Activated CD4-positive, alpha-beta T cell treated with anti-CD3 and anti-CD28 coated beads for 4 hours (primary cell): ENCODE measurements around the gene IL17C.
"Not testable (repeated sequence)": the region's sequence is repeated elsewhere in the genome, so short reads cannot be mapped to it uniquely, and the experiment has no call there.

Experiments
- DNase-seq, 2 donors: peaks; one replicate each; pipeline ENCODE4 v3.0.0-alpha.2; 2020

The IL17C gene

DNA sequence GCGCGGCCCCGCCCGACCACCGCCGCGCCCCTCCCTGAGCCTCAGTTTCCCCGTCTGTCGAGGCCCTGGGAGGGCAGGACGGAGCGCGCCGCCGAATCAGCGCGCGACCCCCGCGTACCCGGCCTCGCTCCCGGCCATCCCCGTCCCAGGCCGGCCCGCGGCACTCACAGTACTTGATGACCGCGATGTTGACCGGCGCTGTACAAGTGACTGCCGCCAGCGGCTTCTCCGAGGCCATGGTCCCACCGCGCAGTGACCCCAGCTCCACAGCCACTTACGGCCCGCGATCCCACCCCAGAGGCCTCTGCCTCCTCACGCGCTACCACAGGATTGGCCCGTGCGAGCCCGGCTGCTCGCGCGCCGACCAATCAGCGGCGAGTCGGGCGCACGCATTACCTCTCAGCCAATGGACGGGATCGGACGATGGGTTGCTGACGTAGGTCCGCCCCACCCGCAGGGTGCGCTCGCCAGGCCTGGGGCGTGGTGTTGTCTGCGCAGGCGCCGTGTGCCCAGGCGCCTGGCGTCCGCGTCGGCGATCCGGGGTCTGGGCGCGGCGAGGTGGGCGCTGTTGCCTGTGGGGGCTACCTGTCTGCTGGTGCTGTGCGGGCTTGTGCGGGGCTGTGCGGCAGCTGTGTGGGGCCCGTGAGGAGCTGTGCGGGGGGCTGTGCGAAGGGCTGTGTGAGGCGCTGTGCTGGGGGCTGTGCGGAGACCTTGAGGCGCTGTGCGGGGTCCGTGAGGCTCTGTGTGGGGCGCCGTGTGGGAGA is 24.7 kb downstream of the IL17C start, which contains the start of gene MVD:
MVD (minus strand) TSS at position 249 of the 764 bp plus-strand sequence; CDS start at position 238, 11 bp downstream.
- DNase-seq, result peak; percentile 94

DNA sequence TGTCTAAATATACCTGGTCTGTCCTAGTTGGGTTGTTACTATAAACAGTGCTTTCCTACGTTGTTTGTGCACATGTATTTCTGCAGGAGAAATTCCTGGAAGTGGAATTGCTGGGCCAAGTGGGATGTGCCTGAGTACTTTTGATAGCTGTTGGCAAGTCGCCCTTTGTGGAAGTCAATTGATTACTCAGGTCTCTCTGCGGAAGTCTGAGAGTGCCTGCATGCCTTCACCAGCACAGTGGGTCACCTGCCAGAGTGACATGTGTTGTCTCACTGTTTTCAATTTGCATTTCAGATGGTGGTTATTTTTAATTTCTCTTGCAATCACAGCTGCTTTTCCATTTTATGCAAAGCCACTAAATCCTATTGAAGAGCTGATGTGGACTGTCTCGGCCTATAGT is 26.8 kb downstream of the IL17C start:
- no peak for DNase-seq

DNA sequence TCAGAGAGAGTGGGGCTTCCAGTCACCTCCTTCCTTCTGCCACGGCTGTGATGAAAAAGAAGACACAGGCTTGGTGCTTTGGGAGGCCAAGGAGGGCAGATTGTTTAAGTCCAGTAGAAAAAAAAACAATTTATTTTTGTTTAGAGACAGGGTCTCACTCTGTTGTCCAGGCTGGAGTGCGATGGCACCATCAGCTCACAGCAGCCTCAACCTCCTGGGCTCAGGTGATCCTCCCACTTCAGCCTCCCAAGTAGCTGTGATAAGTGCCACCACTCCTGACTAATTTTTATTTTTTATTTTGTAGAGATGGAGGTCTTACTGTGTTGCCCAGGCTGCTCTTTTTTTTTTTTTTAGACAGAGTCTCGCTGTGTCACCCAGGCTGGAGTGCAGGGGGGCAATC is 27.2 kb downstream of the IL17C start:
- DNase-seq, result no peak

DNA sequence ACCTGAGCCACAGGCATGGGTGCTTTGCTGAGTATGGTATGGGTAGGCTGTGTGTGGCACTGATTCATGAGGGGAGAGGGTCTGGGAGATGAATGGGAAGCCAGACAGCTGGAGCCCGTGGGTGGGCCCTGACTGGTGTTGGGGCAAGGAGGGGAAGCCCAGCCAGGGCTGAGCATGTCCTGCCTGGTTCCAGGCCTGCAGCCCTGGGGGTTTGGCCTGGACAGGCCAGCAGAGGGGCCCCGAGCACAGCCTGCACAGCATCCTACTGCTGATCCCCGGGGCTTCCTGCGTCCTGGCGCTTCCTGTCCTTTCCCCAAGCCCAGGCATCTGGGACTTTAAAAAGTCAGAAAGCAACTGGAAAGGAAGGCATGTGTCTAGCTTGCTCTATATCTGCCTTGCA is 29.1 kb downstream of the IL17C start:
- DNase-seq, result no peak

DNA sequence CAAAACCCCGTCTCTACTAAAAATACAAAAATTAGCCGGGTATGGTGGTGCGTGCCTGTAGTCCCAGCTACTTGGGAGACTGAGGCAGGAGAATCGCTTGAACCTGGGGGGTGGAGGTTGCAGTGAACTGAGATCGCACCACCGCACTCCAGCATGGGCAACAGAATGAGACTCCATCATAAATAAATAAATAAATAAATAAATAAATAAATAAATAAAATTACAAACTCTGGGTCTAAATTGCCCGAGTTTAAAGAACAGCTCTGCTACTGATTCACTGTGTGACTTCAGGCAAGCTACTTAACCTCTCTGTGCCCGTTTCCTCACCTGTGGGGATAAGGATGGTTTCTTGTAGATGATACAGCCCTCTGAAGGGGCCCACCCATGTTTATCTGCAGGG is 31.1 kb downstream of the IL17C start:
- not testable (repeated sequence) for DNase-seq

DNA sequence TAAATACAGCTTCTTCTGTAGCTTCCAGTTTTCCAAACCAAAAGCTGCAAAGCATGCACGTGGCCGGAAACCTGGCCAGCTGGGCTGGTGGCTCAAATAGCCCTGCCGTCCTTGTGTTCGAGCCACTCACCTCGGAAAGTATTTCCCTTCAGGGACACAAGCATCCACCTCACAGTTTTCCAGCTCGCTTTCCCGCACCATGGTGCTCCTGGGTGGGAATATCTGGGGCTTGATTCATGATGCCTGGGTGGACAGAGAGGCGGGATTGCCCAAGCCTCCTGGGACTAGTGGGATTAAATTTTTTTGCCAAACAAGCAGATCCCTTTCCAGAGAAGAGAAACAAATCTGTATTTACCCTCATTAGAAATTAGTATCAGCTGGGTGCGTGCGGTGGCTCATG is 31.6 kb downstream of the IL17C start:
- DNase-seq, result no peak

DNA sequence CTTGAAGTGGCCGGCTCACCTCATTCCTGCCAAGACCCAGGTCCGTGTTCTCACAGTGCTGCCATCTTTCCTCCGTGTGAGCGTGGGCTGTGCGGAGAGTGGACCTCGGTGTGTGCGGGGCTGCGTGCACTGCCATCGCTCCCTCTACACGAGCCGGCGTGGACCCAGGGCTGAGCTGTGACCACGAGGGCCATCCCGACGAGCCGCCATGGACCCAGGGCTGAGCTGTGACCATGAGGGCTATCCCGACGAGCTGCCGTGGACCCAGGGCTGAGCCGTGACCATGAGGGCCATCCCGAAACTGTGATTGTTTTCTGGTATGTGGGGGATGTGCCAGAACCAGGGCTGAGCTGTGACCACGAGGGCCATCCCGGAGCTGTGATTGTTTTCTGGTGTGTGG is 33.4 kb downstream of the IL17C start:
- DNase-seq, result no peak

DNA sequence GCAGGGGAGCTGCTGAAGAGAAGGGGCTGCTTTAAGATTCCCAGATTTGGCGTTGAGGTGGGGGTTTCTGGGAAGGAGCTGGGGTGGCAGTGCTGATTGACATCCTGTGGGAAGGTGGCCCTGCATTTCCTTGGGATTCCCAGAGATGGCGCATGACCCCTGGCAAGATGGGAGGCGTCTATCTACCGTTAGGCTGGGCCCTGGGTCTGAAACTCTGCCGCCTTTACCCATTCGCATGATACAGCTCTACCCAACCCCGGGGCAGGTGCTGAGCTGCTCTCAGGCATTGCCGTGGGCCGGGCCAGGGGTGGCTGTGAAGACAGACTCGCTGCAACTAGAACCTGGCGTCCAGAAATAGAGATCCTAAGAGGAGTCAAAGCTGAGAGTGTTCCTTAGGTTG is 34.4 kb downstream of the IL17C start:
- DNase-seq, result no peak

DNA sequence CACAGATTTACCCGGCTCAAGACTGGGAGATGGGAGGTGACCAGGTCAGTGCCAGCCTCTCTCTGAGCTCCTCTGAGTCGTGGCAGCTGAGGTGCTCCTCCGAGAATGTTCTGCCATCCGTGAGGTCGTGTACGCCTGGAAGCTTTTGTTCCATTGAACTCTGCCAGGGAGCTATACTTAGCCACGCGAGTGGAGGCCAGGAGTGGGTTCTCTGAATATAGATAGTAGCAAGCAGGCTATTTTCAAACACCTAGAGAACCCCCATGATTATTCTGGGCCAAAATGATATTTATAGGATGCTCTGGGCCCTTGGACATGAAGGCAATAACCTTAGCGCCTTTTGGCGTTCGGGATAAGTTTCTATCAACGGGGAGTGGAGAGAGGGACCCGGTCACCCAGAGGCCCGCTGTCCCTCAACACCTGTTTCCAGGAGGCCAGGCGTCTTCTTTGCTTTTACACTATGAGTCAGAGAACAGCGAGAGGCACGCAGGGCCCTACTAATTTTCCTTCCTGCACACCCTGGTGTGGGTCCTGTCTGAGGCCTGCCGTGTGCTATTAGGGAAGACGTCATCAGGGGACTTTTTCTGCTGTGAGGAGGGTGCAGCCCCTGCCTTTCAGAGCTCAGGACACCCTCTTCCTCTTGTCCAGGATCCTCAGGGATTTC is 35.5 kb downstream of the IL17C start:
- DNase-seq, result no peak

DNA sequence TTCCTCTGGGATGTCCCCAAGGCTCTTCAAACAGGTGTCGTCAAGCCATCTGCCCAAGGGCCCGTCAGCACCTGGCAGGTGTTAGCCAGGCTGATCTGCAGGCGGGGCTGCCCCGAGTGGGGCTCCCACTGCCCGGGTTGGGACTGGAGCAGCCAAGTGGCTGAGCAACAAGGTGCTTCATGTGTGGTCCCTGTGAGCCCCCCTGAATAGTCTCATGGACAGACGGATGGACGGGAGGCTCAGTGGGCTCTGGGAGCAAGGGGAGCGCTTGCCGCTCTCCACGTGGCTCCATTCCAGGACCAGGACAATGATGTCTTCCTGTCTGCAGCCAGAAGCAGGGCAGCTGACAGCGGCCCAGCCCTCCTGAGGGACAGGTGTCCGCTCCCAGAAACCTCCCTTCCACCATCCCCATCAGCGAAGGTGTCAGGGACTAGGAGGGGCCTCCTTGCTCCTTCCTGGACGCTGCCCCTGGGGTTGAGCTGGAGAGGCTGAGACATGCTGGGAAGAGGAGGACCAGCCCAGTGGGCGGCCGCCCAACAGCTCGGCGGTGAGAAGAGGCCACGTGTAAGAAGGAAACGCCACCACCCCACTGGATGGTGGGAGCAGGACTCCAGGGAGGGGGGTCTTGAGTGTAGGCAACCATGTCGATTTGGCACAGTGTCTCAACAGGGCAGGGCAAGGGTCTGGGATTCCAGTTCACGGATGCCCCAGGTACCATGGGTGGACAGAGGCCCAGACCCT is 38.3 kb downstream of the IL17C start:
- no peak for DNase-seq

DNA sequence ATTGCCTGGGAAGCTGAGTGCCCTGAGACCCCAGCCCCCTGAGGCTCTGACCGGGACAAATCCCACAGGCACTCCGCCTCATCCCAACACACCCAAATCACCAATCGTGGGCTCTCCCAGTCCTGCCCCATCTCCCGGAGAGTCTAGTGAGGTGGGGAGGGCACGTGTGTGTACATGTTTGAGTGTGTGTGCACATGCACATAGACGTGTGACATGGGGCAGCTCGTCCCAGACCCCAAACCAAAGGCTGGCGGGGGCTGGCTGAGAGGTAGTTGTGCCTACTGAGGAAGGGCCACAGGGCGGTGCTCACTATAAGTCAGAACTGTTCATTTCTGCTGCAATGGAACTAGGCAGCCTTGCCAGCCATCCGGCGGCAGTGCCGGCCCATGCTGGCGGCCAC is 39.3 kb downstream of the IL17C start:
- DNase-seq, result no peak

DNA sequence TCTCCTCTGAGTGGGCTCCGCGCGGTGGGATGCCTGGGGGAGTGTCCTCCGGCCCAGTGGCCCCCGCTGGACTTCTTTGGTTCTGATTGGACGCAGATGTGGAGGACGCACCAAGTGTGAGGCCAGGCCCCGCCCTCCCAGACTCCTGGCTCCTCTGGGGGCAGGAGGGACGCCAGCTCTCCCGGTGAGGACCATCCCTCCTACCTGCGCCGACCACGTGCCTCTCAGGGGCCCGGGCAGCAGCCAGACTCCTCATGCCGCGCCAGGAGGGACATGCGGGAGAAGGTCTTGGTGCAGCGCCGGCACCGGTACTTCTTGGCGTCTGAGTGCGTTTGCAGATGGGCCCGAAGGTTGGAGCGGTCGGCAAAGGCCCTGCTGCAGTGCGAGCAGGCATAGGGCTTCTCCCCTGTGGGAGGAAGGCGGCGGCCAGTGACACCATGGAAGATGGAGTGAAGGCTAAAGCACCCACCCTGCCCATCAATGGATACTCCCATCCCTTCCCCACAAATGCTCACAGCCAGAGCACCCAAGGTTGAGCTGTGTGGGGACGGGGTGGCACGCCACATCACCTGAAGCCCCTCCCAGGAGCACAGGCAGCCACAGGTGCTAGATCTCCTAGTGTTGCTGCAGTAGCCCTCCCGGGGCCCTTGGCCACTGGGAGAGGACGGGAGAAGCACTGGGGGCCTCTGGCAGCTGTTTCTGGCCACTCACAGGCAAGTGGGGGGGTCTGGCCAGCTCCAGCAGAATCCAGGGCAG is 40.0 kb downstream of the IL17C start:
- no peak for DNase-seq

DNA sequence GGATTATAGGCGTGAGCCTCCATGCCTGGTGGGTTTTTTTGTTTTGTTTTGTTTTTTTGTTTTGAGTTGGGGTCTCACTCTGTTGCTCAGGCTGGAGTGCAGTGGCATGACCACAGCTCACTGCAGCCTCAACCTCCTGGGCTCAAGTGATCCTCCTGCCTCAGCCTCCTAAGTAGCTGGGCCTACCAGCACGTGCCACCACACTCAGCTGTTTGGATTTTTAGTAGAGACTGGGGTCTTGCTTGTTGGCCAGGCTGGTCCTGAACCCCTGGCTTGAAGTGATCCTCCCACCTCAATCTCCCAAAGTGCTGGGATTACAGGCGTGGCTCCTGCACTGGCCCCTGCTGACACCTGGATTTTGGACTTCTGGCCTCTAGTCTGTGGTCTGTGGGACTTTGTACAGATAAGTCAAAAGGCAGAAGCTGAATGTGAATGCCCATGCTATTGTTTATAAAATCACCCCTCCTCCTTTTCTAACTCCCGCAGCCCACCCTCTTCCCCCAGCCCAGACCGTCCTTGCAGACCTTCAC is 42.2 kb downstream of the IL17C start:
- DNase-seq, result no peak

DNA sequence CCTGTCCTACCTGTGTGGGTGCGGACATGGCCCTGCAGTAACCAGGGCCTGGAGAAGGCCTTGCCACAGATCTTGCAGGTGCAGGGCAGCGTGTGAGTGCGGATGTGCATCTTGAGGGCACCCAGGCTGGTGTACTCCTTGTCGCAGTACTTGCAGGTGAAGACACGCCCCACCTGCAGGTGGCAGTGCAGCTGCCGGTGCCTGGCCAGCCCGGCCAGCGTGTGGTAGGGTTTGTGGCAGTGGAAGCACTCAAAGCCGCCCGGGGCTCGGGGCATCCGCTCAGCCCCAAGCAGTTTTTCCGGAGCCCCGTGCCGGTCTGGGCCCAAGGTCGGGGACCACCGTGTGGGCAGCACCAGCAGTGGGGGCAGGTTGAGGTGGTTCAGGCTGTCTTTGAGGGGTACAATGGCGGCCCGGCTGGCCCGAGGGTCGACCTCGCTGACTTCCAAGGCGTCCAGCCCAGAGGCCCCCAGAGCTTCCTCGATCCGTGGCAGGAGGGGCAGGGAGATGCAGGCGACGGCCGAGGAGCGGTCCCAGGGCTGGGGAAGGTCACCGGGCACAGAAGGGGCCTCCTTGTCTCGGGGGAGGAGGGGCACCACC is 42.8 kb downstream of the IL17C start:
- DNase-seq, result peak in 1 of 2 donors; percentile 40

DNA sequence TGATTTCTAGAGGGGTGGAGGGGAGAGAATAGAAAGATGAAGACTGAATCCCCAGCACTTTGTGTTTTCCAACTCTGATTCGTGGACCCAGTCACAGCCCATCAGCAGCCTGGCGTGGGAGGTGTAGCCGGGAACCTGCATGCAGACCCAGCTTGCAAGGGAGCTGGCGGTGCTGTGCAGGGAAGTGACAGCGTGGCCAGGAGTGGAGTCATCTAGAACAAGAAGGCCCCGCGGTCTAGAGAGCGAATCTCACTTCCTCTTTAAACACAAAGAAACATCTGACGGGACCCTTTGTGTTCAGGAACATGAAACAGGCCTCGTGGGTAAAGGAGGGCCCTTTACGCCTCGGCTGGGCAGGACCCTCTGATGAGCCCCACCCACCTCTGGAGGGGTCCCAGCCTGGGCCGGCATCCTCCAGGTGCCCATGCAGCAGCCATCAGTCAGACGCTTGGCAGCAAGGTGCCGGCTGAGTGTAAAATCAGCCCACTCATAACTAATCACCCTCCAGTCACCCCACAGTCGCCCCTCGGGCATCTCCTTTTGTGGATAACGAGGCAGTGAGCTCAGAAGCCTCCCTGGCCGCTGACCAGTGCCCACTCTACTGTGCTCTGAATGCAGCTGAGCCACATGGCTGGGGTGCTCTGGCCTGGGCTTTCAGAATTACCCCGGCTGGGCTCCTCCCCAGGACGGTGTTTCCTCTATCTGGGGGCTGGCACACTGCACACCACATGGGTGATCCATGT is 43.5 kb downstream of the IL17C start:
- peak in 1 of 2 donors; percentile 55 for DNase-seq

DNA sequence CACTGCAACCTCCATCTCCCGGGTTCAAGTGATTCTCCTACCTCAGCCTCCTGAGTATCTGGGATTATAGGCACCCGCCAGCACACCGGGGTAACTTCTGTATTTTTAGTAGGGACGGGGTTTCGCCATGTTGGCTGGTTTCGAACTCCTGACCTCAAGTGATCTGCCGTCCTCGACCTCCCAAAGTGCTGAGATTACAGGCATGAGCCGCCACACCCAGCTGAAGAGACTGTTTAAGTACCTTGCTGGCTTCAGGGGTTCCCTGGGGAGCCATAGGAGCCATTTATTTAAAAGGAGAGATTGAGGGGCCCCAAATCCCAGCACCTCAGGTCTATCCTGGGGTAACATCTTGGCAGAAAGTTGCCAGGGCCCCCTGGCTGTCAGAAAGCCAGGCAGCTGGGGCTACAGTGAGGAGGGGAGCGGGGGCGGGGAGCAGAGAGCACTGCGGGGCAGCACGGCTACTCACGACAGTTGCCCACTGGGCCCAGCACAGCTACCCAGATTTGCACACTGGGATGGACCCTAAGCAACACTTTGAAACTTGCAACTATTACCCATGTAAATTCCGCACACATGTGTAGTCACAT is 46.3 kb downstream of the IL17C start:
- no peak for DNase-seq

DNA sequence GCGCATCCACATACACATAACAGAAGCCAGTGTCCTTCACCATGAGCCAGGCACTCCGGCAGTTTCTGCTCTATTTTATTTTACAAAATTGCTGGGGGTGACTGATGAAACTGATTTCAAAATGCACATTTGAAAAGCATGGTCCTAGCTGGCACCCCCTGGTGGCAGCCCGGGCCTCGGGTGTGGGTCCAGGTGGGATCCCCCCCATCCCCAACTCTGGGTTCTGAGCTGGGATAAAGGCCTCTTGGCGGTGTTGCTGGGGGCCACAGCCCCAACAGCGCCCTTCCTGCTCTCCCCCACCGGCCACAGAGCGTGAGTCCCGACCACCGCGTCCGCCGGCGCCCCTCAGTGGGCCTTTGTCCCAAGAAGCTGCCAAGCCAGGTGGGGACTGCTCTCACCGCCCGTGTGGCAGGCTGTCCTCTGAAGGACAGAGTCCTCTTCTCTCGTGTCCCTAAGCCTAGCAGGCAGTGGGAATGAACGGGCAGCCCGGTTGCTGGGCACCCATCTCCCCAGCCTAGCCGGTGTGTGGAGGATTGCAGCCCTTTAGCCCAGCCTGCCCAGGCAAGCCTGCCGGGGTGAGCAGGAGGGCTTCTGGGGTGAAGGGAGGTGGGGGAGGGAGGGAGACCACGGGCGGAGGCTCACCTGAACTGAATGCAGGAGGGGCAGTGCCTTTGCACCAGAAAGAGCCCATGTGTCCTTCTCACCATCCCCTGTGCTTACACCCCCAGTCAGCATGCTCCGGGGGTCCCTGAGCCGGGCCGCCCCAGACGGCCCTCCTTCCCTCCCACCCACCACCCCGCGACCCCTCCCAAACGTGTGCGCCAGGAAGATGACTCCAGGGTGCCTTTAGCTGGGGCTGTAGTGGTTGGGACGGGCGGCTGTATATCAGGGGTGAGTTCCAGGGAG is 47.0 kb downstream of the IL17C start:
- DNase-seq, result peak; percentile 64

DNA sequence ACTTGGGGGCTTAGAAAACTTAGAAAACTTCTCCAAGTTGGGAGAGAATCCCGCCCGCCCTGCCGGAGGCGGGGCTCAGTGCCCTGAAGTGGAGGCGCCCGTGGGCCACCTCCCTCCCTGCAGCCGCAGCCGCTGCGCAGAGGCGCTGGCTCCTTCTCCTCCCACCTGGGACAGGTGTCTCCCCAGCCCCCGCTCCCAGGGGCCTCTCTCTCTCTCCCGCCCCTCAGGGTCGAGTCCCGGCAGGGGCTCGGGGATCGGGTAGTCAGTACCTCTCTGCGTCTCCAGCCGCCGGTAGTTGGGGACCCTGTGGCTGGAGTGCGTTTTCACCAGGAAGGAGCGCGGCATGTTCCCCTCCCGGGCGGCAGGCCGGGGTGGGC is 47.7 kb downstream of the IL17C start:
- no peak for DNase-seq

DNA sequence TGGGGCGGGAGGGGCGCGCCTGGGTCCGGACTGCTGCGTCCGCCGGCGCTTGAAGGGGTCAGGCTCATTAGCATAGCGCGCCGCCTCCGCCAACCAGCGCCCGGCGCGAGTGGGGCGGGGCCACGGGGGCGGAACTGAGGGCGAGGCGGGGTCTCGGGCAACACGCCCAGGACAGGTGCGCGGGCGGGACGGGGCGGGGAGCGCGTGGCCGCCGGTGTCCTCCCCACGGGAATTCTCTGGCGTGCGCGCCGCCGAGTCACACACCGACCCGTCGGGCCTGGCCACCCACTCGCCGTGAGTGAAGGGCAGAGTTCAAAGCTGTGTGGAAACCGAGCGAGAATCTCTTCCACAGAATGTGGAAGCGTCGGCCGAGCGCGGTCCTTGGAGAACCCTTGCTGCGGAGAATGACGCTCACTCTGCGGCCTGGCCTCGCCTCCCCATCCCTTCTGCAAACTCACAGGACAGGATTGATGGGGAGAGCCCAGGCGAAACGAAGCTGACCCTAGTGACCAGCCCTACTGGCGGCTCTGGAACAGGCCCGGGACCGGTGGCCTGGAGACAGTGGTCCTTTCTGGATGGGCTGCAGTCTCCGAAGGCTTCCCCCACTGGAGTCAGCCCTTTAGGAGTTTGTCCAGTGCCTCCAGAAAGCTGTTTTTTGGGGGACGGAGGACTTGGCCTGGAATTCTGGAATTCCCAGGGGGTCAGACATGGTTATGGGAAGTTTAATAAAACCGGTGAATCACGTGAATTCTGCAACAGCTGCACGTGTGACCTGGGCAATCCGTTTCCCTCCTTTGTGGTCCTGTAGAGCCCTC is 48.3 kb downstream of the IL17C start, which contains the start of gene SNAI3:
SNAI3 (minus strand) TSS at position 69 of the 815 bp plus-strand sequence. CDS start 101 bp downstream, outside the sequence.
- peak; percentile 85 to 86 for DNase-seq
